ENCODE results near the gene POLR3B. TPM values are rescaled to one million over a fixed set of nuclear protein-coding genes. Genes with fewer than 3 reads are reported as not detected.

POLR3B gene
- total and polyA plus RNA-seq, 2 experiments from 2014 or later: 8.3 to 13.7 TPM

GRCh38 chr12:106386813-106387535, 29.4 kb downstream of the POLR3B start:
- Histone ChIP-seq H3K9me2 (ENCODE audit: insufficient read depth) (no peaks in the 10 kb centered on the region), H3K4me1 (ENCODE audit: insufficient read depth) (no peaks in the 10 kb centered on the region), H3K79me2 (ENCODE audit: insufficient read depth) (no peaks in the 10 kb centered on the region), H4K20me1 (ENCODE audit: insufficient read depth) (no peaks in the 10 kb centered on the region), H3K9me3 (ENCODE audit: low read depth) (no peaks in the 10 kb centered on the region), H2AFZ (no peak overlapping the region), H3K4me3 (no peak overlapping the region), H3K27me3 (replicated peaks; ENCODE audit: insufficient read depth) (no peaks in the 10 kb centered on the region), H3K9ac (no peak overlapping the region), H3K27ac (no peak overlapping the region), H3F3A (ENCODE audit: insufficient read depth) (no peaks in the 10 kb centered on the region), H3K36me3 (ENCODE audit: low read depth) (peaks cover 20% of the 10 kb centered on the region; the same call in 1 of the 2 replicates), H3K4me2 (ENCODE audit: unreplicated experiment) (no peak overlapping the region)
- in situ Hi-C loops (cut with MboI): loop anchor here (10.0 to 25.0 kb wide), 2 partner anchors 450 to 528 kb away; no protein-coding TSS in a partner anchor
- 81 to 84% methylated on average over 5 of the region's 5 CpGs for WGBS, 2 experiments (ENCODE audit: low coverage in 1 of 2, low lambda C conversion rate in 2 of 2, missing lambda C conversion rate in 2 of 2)
- peak; percentile 40 for DNase-seq
- TF ChIP-seq EZH2 (IDR thresholded peaks at IDR 0.05; ENCODE audit: insufficient read depth, poor library complexity, severe bottlenecking) (no peak), EZH2phosphoT487 (IDR thresholded peaks at IDR 0.05; ENCODE audit: insufficient read depth, low read depth) (no peak)

DNA sequence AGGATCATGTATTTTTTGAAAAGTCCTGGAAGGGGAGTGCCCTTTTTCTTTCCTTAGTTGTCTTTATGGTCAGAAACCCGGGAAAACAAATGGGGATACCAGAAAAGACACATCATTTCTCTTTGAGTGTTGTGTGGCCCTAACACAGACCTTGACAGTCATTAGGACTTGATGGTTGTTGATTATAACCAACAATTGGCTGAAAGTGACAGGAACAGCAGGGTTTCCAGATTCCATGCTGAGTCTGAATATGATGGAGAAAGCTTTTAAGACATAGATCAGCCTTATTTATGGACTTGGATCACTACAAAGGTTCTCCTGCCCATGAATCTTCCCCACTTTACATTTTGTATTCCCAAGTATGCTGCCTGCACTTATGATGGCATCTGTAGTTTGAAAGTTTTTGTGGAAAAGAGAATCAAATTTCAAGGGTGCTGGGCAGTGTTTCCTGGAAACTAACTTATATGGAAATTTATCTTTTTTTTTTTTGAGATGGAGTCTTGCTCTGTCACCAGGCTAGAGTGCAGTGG, 30.4 kb downstream of the POLR3B start:
- Histone ChIP-seq H2AFZ (no peak overlapping the region), H3K79me2 (ENCODE audit: insufficient read depth) (no peaks in the 10 kb centered on the region), H3K9ac (no peak overlapping the region), H3K36me3 (ENCODE audit: low read depth) (peaks cover 11% of the 10 kb centered on the region; the same call in 1 of the 2 replicates), H3K9me2 (ENCODE audit: insufficient read depth) (no peaks in the 10 kb centered on the region), H3K9me3 (ENCODE audit: low read depth) (no peaks in the 10 kb centered on the region), H3F3A (ENCODE audit: insufficient read depth) (no peaks in the 10 kb centered on the region), H3K4me2 (ENCODE audit: unreplicated experiment) (no peak overlapping the region), H4K20me1 (ENCODE audit: insufficient read depth) (no peaks in the 10 kb centered on the region), H3K4me3 (no peak overlapping the region), H3K27ac (no peak overlapping the region), H3K4me1 (ENCODE audit: insufficient read depth) (no peaks in the 10 kb centered on the region), H3K27me3 (replicated peaks; ENCODE audit: insufficient read depth) (no peaks in the 10 kb centered on the region)
- 52 to 67% methylated on average over 1 of the region's 1 CpG for WGBS, 2 experiments (ENCODE audit: low coverage in 1 of 2, low lambda C conversion rate in 2 of 2, missing lambda C conversion rate in 2 of 2)
- no peak for DNase-seq
- no peak for TF ChIP-seq EZH2 (IDR thresholded peaks at IDR 0.05; ENCODE audit: insufficient read depth, poor library complexity, severe bottlenecking)
- no peak for TF ChIP-seq EZH2phosphoT487 (IDR thresholded peaks at IDR 0.05; ENCODE audit: insufficient read depth, low read depth)
- in situ Hi-C loops (cut with MboI): loop anchor here (10.0 to 25.0 kb wide), 2 partner anchors 449 to 527 kb away; no protein-coding TSS in a partner anchor

DNA sequence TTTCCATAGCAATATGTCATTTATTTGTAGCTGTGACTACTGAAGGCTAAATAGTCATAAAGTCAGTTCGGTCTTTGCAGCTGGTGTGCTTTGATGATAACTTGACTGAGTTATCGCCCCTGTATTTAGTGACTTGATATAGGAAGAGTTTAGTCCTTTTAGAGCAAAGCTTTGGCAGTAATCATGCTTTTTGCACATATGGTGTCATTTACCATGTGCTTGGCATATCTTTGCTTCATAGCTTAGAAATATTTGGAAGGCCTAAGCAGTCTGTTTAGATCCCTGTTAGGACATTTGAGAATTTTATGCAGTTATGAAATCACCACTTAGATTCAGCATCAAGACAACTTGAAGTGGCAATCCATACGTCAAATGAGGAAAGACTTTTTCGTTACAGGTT, 31.6 kb downstream of the POLR3B start:
- no peak for DNase-seq
- Histone ChIP-seq H3K79me2 (ENCODE audit: insufficient read depth) (no peaks in the 10 kb centered on the region), H3K36me3 (ENCODE audit: low read depth) (peaks cover 14% of the 10 kb centered on the region; the same call in 1 of the 2 replicates), H3K4me1 (ENCODE audit: insufficient read depth) (no peaks in the 10 kb centered on the region), H3K9me3 (ENCODE audit: low read depth) (no peaks in the 10 kb centered on the region), H3F3A (ENCODE audit: insufficient read depth) (no peaks in the 10 kb centered on the region), H3K27me3 (replicated peaks; ENCODE audit: insufficient read depth) (no peaks in the 10 kb centered on the region), H3K9me2 (ENCODE audit: insufficient read depth) (no peaks in the 10 kb centered on the region), H3K9ac (no peak overlapping the region), H3K4me2 (ENCODE audit: unreplicated experiment) (no peak overlapping the region), H4K20me1 (ENCODE audit: insufficient read depth) (no peaks in the 10 kb centered on the region), H3K27ac (no peak overlapping the region), H3K4me3 (no peak overlapping the region), H2AFZ (no peak overlapping the region)
- 69 to 73% methylated on average over 4 of the region's 4 CpGs for WGBS, 2 experiments (ENCODE audit: low coverage in 1 of 2, low lambda C conversion rate in 2 of 2, missing lambda C conversion rate in 2 of 2)
- no peak for TF ChIP-seq EZH2 (IDR thresholded peaks at IDR 0.05; ENCODE audit: insufficient read depth, poor library complexity, severe bottlenecking)
- TF ChIP-seq EZH2phosphoT487 (IDR thresholded peaks at IDR 0.05; ENCODE audit: insufficient read depth, low read depth): no peak
- in situ Hi-C loops (cut with MboI): loop anchor here (10.0 to 25.0 kb wide), 2 partner anchors 448 to 526 kb away; no protein-coding TSS in a partner anchor

DNA sequence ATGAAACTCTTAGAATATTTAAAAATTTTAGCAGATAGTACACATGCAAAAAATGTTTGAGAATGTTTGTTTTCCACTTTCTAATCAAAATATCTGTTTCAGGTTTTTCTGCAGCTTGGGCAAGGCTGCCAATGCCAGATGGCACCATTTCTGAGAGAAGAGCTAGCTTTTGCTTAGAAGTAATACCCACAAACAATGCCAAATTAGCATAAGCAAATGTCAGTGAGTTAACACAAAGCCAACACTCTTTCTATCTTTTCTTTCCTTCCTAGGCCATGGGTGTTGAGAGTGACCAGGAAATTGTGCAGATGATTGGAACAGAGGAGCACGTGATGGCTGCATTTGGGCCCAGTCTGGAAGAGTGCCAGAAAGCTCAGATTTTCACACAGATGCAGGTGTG, 35.2 kb downstream of the POLR3B start:
- in situ Hi-C loops (cut with MboI): loop anchor here (25.0 kb wide), 1 partner anchor 445 kb away; no protein-coding TSS in a partner anchor
- no peaks in the 10 kb centered on the region for H3F3A ChIP-seq (ENCODE audit: insufficient read depth)
- H3K79me2 ChIP-seq (ENCODE audit: insufficient read depth): no peaks in the 10 kb centered on the region
- H3K9ac ChIP-seq: no peak overlapping the region
- H3K4me3 ChIP-seq: no peak overlapping the region
- H3K4me2 ChIP-seq (ENCODE audit: unreplicated experiment): no peak overlapping the region
- no peaks in the 10 kb centered on the region for H4K20me1 ChIP-seq (ENCODE audit: insufficient read depth)
- H3K4me1 ChIP-seq (ENCODE audit: insufficient read depth): no peaks in the 10 kb centered on the region
- H2AFZ ChIP-seq: no peak overlapping the region
- no peaks in the 10 kb centered on the region for H3K9me2 ChIP-seq (ENCODE audit: insufficient read depth)
- no peaks in the 10 kb centered on the region for H3K9me3 ChIP-seq (ENCODE audit: low read depth)
- TF ChIP-seq EZH2 (IDR thresholded peaks at IDR 0.05; ENCODE audit: insufficient read depth, poor library complexity, severe bottlenecking): no peak
- no peak for TF ChIP-seq EZH2phosphoT487 (IDR thresholded peaks at IDR 0.05; ENCODE audit: insufficient read depth, low read depth)
- no peaks in the 10 kb centered on the region for H3K27me3 ChIP-seq (replicated peaks; ENCODE audit: insufficient read depth)
- H3K27ac ChIP-seq: no peak overlapping the region
- H3K36me3 ChIP-seq (ENCODE audit: low read depth): peaks cover 20% of the 10 kb centered on the region; the same call in 1 of the 2 replicates
- no peak for DNase-seq
- WGBS, 2 experiments (ENCODE audit: low coverage in 1 of 2, low lambda C conversion rate in 2 of 2, missing lambda C conversion rate in 2 of 2): 54 to 56% methylated on average over 1 of the region's 1 CpG
